ENCODE data around the gene SBK1.

GRCh38 chr16:28250999-28251398 is 41.3 kb upstream of the SBK1 start:
- no peak for TF ChIP-seq CTCF (conservative IDR thresholded peaks at IDR 0.05)
- TF ChIP-seq ZFX (IDR thresholded peaks at IDR 0.05), result no peak
